NCI-H460 (cell line): ENCODE measurements around the gene CST11. TPM values are rescaled to one million over a fixed set of nuclear protein-coding genes. Genes with fewer than 3 reads are reported as not detected.

Experiments
- small RNA-seq, 2 experiments: library from RNA; depleted of rRNA; stranded (forward); fragments of <200 nt; gene quantifications; one replicate each; pipeline ENCODE3, GENCODE V24; 2014
- total RNA-seq: library from RNA; depleted of rRNA; stranded (reverse); fragments of >200 nt; shearing (Covaris generic); gene quantifications from 2 replicates; pipeline ENCODE4 v1.2.3, GENCODE V29; 2014; rRNA removed

CST11 gene
- total RNA-seq, 1 experiment from 2014 or later: not detected

Small RNA genes lying within 50 kb of the gene (small RNA-seq; reads per million reads assigned to genes)
- 0 reads per million in 2 experiments for gene RF00019

Other genes starting within 250 kb of the CST11 start
- 54.8 and 62.7 TPM in 2 replicates for gene NXT1, start 102.1 kb downstream of the CST11 start, total RNA-seq
- 10.8 and 17.8 TPM in 2 replicates for gene GZF1, start 90.7 kb downstream of the CST11 start, total RNA-seq
- gene NAPB, start 31.4 kb downstream of the CST11 start, total RNA-seq: 13.1 and 15.8 TPM in 2 replicates
- gene CSTL1, start 13.2 kb downstream of the CST11 start, total RNA-seq: not detected in 2 replicates
- not detected in 2 replicates for gene CST8, start 38.2 kb upstream of the CST11 start, total RNA-seq
- not detected in 2 replicates for gene CST9L, start 115.6 kb upstream of the CST11 start, total RNA-seq
- gene CST9, start 153.0 kb upstream of the CST11 start, total RNA-seq: not detected in 2 replicates
- gene CST3, start 185.1 kb upstream of the CST11 start, total RNA-seq: 225 and 267 TPM in 2 replicates
- gene CST4, start 236.2 kb upstream of the CST11 start, total RNA-seq: 0.42 TPM in 1 of 2 replicates, not detected in the other